Measurements from ENCODE around the gene ADGRG3. TPM values are rescaled to one million over a fixed set of nuclear protein-coding genes. Genes with fewer than 3 reads are reported as not detected.

ADGRG3 gene
- total RNA-seq, 1 donor from 2014 or later = not detected

DNA sequence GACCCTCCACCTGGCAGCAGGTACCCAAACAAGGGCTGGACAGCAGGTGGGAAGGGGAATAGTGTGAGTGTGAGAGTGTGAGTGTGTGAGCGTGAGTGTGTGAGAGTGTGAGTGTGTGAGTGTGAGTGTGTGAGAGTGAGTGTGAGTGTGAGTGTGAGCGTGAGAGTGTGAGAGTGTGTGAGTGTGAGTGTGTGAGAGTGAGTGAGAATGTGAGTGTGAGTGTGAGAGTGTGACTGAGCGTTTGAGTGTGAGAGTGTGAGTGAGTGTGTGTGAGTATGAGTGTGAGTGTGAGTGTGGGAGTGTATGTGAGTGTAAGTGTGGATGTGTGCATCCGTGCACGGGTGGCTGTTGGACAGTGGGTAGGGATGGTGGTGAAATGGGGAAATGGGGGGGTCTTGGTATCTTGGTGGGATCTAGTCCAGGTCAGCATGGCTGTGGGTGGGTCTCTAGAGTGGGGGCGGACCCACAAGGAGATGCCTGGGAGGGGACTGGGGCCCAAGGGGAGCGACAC is 39.3 kb upstream of the ADGRG3 start:
- TF ChIP-seq EZH2 (IDR thresholded peaks at IDR 0.05) (no peak), EZH2phosphoT487 (IDR thresholded peaks at IDR 0.05) (no peak)
- TF ChIP-seq, protein P1, sequence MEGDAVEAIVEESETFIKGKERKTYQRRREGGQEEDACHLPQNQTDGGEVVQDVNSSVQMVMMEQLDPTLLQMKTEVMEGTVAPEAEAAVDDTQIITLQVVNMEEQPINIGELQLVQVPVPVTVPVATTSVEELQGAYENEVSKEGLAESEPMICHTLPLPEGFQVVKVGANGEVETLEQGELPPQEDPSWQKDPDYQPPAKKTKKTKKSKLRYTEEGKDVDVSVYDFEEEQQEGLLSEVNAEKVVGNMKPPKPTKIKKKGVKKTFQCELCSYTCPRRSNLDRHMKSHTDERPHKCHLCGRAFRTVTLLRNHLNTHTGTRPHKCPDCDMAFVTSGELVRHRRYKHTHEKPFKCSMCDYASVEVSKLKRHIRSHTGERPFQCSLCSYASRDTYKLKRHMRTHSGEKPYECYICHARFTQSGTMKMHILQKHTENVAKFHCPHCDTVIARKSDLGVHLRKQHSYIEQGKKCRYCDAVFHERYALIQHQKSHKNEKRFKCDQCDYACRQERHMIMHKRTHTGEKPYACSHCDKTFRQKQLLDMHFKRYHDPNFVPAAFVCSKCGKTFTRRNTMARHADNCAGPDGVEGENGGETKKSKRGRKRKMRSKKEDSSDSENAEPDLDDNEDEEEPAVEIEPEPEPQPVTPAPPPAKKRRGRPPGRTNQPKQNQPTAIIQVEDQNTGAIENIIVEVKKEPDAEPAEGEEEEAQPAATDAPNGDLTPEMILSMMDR (IDR thresholded peaks at IDR 0.05) = no peak
- H3F3A ChIP-seq (ENCODE audit: low read depth) = peaks cover 9% of the 10 kb centered on the region
- H3K4me1 Mint-ChIP-seq = peaks cover 62% of the 10 kb centered on the region
- H3K9me3 Mint-ChIP-seq = no peaks in the 10 kb centered on the region
- no peak overlapping the region for H3K4me3 ChIP-seq
- peaks cover 13% of the 10 kb centered on the region for H3K27me3 Mint-ChIP-seq (ENCODE audit: insufficient read depth, low read depth)
- H3K36me3 ChIP-seq = no peaks in the 10 kb centered on the region
- H4K20me1 ChIP-seq (ENCODE audit: low read depth) = no peaks in the 10 kb centered on the region
- no peak overlapping the region for H2AFZ ChIP-seq (replicated peaks)
- no peak for DNase-seq (ENCODE audit: low spot score)
- peak overlapping the region; percentile 73 for H3K4me2 ChIP-seq
- no peaks in the 10 kb centered on the region for H3K36me3 Mint-ChIP-seq
- H3K27ac Mint-ChIP-seq = peak overlapping the region; percentile 28
- H3K27ac ChIP-seq = no peak overlapping the region
- H3K27me3 ChIP-seq = no peaks in the 10 kb centered on the region
- H3K9me3 ChIP-seq (ENCODE audit: low read depth) = no peaks in the 10 kb centered on the region
- H3K9ac ChIP-seq = no peak overlapping the region
- H3K4me1 ChIP-seq = peaks cover 12% of the 10 kb centered on the region
- H3K79me2 ChIP-seq (ENCODE audit: low read depth) = no peaks in the 10 kb centered on the region
- peak overlapping the region; percentile 79 for H3K4me3 Mint-ChIP-seq

DNA sequence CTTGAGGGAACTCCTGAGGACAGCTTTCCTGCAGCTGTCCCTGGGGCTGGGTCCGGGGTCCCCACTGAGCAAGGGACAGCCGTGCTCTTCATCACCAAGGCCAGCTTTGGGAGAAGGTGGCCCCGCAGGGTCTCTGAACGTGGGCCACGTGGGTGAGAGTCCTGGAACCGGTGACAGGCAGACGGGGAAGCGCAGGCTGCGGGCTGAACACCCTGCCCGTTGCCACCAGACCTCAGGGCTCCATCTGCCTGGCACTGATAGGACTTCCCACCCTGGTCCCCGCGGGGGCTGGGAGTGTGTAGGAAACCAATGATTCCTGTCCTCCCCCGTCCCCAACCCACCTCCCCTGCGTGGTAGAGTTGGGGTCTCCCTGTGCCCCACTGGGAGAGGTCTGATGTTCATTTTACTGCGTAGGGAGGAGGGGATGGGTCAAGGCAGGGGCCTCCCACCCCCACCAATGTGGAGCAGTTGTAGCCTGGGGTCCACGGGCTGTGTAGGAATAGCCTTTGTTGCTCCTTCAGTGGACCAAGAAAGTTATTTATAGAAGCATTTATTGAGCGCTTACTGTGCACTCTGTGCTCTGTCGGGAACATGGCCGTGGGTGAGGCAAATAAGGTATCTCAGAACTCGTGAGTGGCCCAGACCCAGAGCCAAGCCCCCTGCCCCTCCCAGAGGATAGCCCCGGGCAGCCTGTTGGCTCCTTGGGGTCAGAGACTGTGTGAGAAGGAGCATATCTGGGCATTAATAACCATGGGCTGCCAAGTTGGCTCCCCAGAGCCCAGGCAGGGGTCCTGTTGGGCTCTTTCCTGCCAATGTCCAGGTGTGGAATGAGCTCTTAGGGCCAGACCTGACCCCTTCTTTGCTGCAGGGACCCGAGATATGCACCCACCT is 38.3 kb upstream of the ADGRG3 start:
- H3K27me3 ChIP-seq = no peaks in the 10 kb centered on the region
- Mint-ChIP-seq H3K4me3 (no peak overlapping the region), H3K9me3 (no peaks in the 10 kb centered on the region), H3K27me3 (ENCODE audit: insufficient read depth, low read depth) (peaks cover 13% of the 10 kb centered on the region), H3K36me3 (no peaks in the 10 kb centered on the region), H3K27ac (no peak overlapping the region), H3K4me1 (peaks cover 58% of the 10 kb centered on the region)
- H3K9ac ChIP-seq = no peak overlapping the region
- H3K27ac ChIP-seq = no peak overlapping the region
- H3K36me3 ChIP-seq = no peaks in the 10 kb centered on the region
- DNase-seq (ENCODE audit: low spot score) = no peak
- TF ChIP-seq, protein P1 (IDR thresholded peaks at IDR 0.05) = no peak
- TF ChIP-seq EZH2phosphoT487 (IDR thresholded peaks at IDR 0.05) (no peak), EZH2 (IDR thresholded peaks at IDR 0.05) (no peak)
- H2AFZ ChIP-seq (replicated peaks) = no peak overlapping the region
- no peak overlapping the region for H3K4me2 ChIP-seq
- no peak overlapping the region for H3K4me3 ChIP-seq
- peaks cover 12% of the 10 kb centered on the region for H3K4me1 ChIP-seq
- no peaks in the 10 kb centered on the region for H3K79me2 ChIP-seq (ENCODE audit: low read depth)
- no peaks in the 10 kb centered on the region for H3K9me3 ChIP-seq (ENCODE audit: low read depth)
- no peaks in the 10 kb centered on the region for H4K20me1 ChIP-seq (ENCODE audit: low read depth)
- peaks cover 9% of the 10 kb centered on the region for H3F3A ChIP-seq (ENCODE audit: low read depth)

DNA sequence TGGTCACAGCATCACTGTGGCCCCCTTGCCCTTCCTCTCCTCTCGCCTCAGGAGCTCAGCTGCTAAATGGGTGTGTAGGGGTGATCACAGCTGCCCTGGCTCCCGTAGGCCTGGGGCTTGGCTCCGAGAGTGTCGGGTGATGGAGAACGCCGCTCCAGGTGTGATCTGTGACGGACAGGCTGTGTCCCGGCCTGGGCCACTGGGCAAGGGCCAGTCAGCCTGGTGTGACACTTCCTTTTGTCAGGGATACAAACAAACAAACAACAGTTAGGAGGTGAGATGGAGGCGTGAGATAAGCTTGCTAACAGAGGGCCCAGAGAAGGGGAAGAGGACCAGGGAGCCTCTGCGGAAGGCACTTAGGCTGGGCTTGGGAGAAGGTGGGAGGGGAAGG is 37.7 kb upstream of the ADGRG3 start:
- peaks cover 53% of the 10 kb centered on the region for H3K4me1 Mint-ChIP-seq
- no peaks in the 10 kb centered on the region for H3K36me3 Mint-ChIP-seq
- H3K27ac Mint-ChIP-seq = peak overlapping the region; percentile 98
- Histone ChIP-seq H3K4me1 (peaks cover 12% of the 10 kb centered on the region), H4K20me1 (ENCODE audit: low read depth) (no peaks in the 10 kb centered on the region), H3K27me3 (no peaks in the 10 kb centered on the region), H2AFZ (replicated peaks) (no peak overlapping the region), H3K4me2 (no peak overlapping the region), H3K27ac (no peak overlapping the region), H3K9me3 (ENCODE audit: low read depth) (no peaks in the 10 kb centered on the region), H3F3A (ENCODE audit: low read depth) (peaks cover 9% of the 10 kb centered on the region), H3K4me3 (no peak overlapping the region), H3K79me2 (ENCODE audit: low read depth) (no peaks in the 10 kb centered on the region), H3K9ac (no peak overlapping the region), H3K36me3 (no peaks in the 10 kb centered on the region)
- TF ChIP-seq EZH2phosphoT487 (IDR thresholded peaks at IDR 0.05) (no peak), EZH2 (IDR thresholded peaks at IDR 0.05) (no peak)
- TF ChIP-seq, protein P1 (IDR thresholded peaks at IDR 0.05) = no peak
- H3K4me3 Mint-ChIP-seq = no peak overlapping the region
- DNase-seq (ENCODE audit: low spot score) = no peak
- H3K9me3 Mint-ChIP-seq = no peaks in the 10 kb centered on the region
- H3K27me3 Mint-ChIP-seq (ENCODE audit: insufficient read depth, low read depth) = peaks cover 13% of the 10 kb centered on the region
